Neural cell (in vitro differentiated cells): ENCODE data around the gene RFESD. TPM values are rescaled to one million over a fixed set of nuclear protein-coding genes. Genes with fewer than 3 reads are reported as not detected.

Experiments used
- H2AFZ ChIP-seq: fragments of 200-600, 300-800 bp; sonication (generic), shearing (Covaris generic); 2 replicates; pipeline ENCODE4 v1.6.0; 2014; ENCODE audit warnings: low read depth, mild to moderate bottlenecking, antibody characterized with exemption, low read length, moderate library complexity
- H3F3A ChIP-seq: fragments of 200-600 bp; shearing (Covaris generic); 2 replicates; pipeline ENCODE4 v1.6.1; 2016; ENCODE audit warnings: mild to moderate bottlenecking, moderate library complexity, mixed read lengths, antibody characterized with exemption, low read length; ENCODE audit not compliant: insufficient read depth, poor library complexity, severe bottlenecking
- H3K27ac ChIP-seq: fragments of 200-600, 300-800 bp; sonication (generic), shearing (Covaris generic); 2 replicates; pipeline ENCODE4 v1.5.1; 2014; ENCODE audit warnings: mild to moderate bottlenecking, low read length, moderate library complexity
- H3K27me3 ChIP-seq: fragments of 300-800, 200-600 bp; sonication (generic), shearing (Covaris generic); 2 replicates; pipeline ENCODE4 v1.6.0; 2014; ENCODE audit warnings: mild to moderate bottlenecking, low read depth, low read length, moderate library complexity; ENCODE audit not compliant: insufficient read depth
- H3K36me3 ChIP-seq: fragments of 300-800, 200-600 bp; sonication (generic), shearing (Covaris generic); 2 replicates; pipeline ENCODE4 v1.5.1; 2014; ENCODE audit warnings: mild to moderate bottlenecking, antibody characterized with exemption, low read length, moderate library complexity; ENCODE audit not compliant: insufficient read depth
- H3K4me2 ChIP-seq: fragments of 300-800, 200-600 bp; sonication (generic), shearing (Covaris generic); 2 replicates; pipeline ENCODE4 v1.6.0; 2014; ENCODE audit warnings: mild to moderate bottlenecking, low read length
- H3K4me3 ChIP-seq: fragments of 300-800, 200-600 bp; sonication (generic), shearing (Covaris generic); 2 replicates; pipeline ENCODE4 v1.5.1; 2014; ENCODE audit warnings: mild to moderate bottlenecking, low read length, moderate library complexity
- H3K79me2 ChIP-seq: fragments of 200-600 bp; shearing (Covaris generic); replicated peaks from 2 replicates; pipeline ENCODE4 v1.6.0; 2014; ENCODE audit warnings: mild to moderate bottlenecking, low read length, moderate library complexity; ENCODE audit not compliant: insufficient read depth
- H3K9ac ChIP-seq: fragments of 300-800, 200-600 bp; sonication (generic), shearing (Covaris generic); 2 replicates; pipeline ENCODE4 v1.6.1; 2016; ENCODE audit warnings: mild to moderate bottlenecking, low read length, mixed read lengths
- H3K9me2 ChIP-seq: fragments of 200-600 bp; shearing (Covaris generic); 2 replicates; pipeline ENCODE4 v1.6.1; 2016; ENCODE audit warnings: mild to moderate bottlenecking, low read length, mixed read lengths; ENCODE audit not compliant: insufficient read depth
- H3K9me3 ChIP-seq: fragments of 200-600, 300-800 bp; sonication (generic), shearing (Covaris generic); 2 replicates; pipeline ENCODE4 v1.6.1; 2016; ENCODE audit warnings: mild to moderate bottlenecking, mixed run types, low read length, moderate library complexity, mixed read lengths
- H4K20me1 ChIP-seq: fragments of 200-600 bp; shearing (Covaris generic); 2 replicates; pipeline ENCODE4 v1.6.1; 2016; ENCODE audit warnings: mild to moderate bottlenecking, mixed run types; ENCODE audit not compliant: insufficient read depth
- CTCF ChIP-seq: fragments of 450-650 bp; IDR thresholded peaks from 2 replicates; pipeline ENCODE4 v1.5.1; 2014; ENCODE audit warnings: antibody characterized with exemption, mild to moderate bottlenecking, moderate library complexity; ENCODE audit not compliant: poor library complexity, severe bottlenecking
- EZH2 ChIP-seq: fragments of 200-600, 300-800 bp; shearing (Covaris generic), sonication (generic); IDR thresholded peaks from 2 replicates; pipeline ENCODE4 v1.6.1; 2014; ENCODE audit warnings: antibody characterized with exemption, low read length, borderline replicate concordance, mild to moderate bottlenecking; ENCODE audit not compliant: insufficient read depth, poor library complexity, severe bottlenecking
- MXI1 ChIP-seq: fragments of 450-650 bp; conservative IDR thresholded peaks from 2 replicates; pipeline ENCODE4 v1.6.1; 2014; ENCODE audit warnings: antibody characterized with exemption, mild to moderate bottlenecking; ENCODE audit not compliant: poor library complexity, severe bottlenecking
- POLR2AphosphoS5 ChIP-seq: IDR thresholded peaks from 2 replicates; pipeline ENCODE4 v1.6.1; 2012
- RAD21 ChIP-seq: fragments of 450-650 bp; conservative IDR thresholded peaks from 2 replicates; pipeline ENCODE4 v1.6.1; 2014; ENCODE audit warnings: antibody characterized with exemption, mild to moderate bottlenecking, moderate library complexity
- SMC3 ChIP-seq: fragments of 450-650 bp; conservative IDR thresholded peaks from 2 replicates; pipeline ENCODE4 v1.6.1; 2014; ENCODE audit warnings: antibody characterized with exemption, mild to moderate bottlenecking, moderate library complexity; ENCODE audit not compliant: poor library complexity
- TAF1 ChIP-seq: IDR thresholded peaks from 2 replicates; pipeline ENCODE4 v1.6.1; 2012; ENCODE audit warnings: low read depth
- polyA plus RNA-seq: library from polyadenylated mRNA; depleted of rRNA; stranded (reverse); fragments of >200 nt; gene quantifications from 2 replicates; pipeline ENCODE4 v1.2.3, GENCODE V29; 2014
- TF ChIP-seq, protein P1 (sequence below): IDR thresholded peaks from 2 replicates; pipeline ENCODE4 v1.6.1; 2012; ENCODE audit warnings: borderline replicate concordance

The RFESD gene
- polyA plus RNA-seq, 1 donor from 2014 or later, result not detected

DNA sequence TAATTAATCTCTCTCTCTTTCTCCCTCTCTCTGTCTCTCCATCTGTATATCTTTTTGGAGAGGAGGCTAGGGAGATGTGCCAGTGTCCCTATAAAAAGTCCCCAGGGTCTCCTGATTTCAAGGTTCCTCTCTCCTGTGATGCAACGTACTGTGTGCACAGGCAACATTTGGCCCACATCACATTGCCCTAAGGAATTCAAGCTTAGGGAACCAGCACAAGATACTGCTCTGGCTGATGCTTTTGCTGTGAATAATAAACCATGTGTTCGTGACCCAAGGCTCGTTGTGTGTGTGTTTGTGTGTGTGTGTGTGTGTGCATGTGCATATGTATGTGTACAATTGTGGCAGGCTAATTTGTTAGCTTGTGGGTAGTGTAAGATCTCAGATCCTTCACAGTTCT, 26.5 kb downstream of the RFESD start:
- Histone ChIP-seq H4K20me1 (no peaks in the 10 kb centered on the region), H3K4me2 (no peak overlapping the region), H3K27me3 (no peaks in the 10 kb centered on the region), H3K9me2 (no peaks in the 10 kb centered on the region), H3K4me3 (no peak overlapping the region), H3K27ac (no peak overlapping the region), H3K79me2 (no peaks in the 10 kb centered on the region), H3K9me3 (no peaks in the 10 kb centered on the region), H3K36me3 (no peaks in the 10 kb centered on the region), H2AFZ (no peak overlapping the region), H3K9ac (no peak overlapping the region), H3F3A (no peaks in the 10 kb centered on the region)
- TF ChIP-seq, protein P1, sequence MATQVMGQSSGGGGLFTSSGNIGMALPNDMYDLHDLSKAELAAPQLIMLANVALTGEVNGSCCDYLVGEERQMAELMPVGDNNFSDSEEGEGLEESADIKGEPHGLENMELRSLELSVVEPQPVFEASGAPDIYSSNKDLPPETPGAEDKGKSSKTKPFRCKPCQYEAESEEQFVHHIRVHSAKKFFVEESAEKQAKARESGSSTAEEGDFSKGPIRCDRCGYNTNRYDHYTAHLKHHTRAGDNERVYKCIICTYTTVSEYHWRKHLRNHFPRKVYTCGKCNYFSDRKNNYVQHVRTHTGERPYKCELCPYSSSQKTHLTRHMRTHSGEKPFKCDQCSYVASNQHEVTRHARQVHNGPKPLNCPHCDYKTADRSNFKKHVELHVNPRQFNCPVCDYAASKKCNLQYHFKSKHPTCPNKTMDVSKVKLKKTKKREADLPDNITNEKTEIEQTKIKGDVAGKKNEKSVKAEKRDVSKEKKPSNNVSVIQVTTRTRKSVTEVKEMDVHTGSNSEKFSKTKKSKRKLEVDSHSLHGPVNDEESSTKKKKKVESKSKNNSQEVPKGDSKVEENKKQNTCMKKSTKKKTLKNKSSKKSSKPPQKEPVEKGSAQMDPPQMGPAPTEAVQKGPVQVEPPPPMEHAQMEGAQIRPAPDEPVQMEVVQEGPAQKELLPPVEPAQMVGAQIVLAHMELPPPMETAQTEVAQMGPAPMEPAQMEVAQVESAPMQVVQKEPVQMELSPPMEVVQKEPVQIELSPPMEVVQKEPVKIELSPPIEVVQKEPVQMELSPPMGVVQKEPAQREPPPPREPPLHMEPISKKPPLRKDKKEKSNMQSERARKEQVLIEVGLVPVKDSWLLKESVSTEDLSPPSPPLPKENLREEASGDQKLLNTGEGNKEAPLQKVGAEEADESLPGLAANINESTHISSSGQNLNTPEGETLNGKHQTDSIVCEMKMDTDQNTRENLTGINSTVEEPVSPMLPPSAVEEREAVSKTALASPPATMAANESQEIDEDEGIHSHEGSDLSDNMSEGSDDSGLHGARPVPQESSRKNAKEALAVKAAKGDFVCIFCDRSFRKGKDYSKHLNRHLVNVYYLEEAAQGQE, result no peak
- TF ChIP-seq EZH2 (no peak), CTCF (no peak), RAD21 (no peak), POLR2AphosphoS5 (no peak)

- H3K27ac ChIP-seq, result no peak within 1 kb of the TSS
- no peak within 1 kb of the TSS for H3K9ac ChIP-seq
- no peaks in the 10 kb centered on the region for H4K20me1 ChIP-seq
- no peak within 1 kb of the TSS for H2AFZ ChIP-seq
- no peak within 1 kb of the TSS for H3K4me3 ChIP-seq
- no peaks in the 10 kb centered on the region for H3F3A ChIP-seq
- no peak within 1 kb of the TSS for H3K4me2 ChIP-seq
- TF ChIP-seq EZH2 (no peak), SMC3 (no peak), TAF1 (no peak), MXI1 (no peak)
- TF ChIP-seq, protein P1, result no peak
- H3K9me3 ChIP-seq, result no peaks in the 10 kb centered on the region
- H3K27me3 ChIP-seq, result no peaks in the 10 kb centered on the region
- no peaks in the 10 kb centered on the region for H3K79me2 ChIP-seq
- H3K9me2 ChIP-seq, result no peaks in the 10 kb centered on the region
- no peaks in the 10 kb centered on the region for H3K36me3 ChIP-seq
These were observed 36.3 kb downstream of the RFESD start, which contains the start of gene SPATA9 for GRCh38 chr5:95682891-95683290. SPATA9 (minus strand) TSS chr5:95682991; CDS start chr5:95682854, 137 bp downstream.
